RWPE1 (cell line): Measurements from ENCODE around the gene SMAP2.

Source experiments
- CTCF ChIA-PET: fragments of 350-600 bp; sonication (Branson Sonifier 250); formaldehyde crosslinking; extraction: SDS; loops from one replicate; lab custom pipeline; 2021; lab: Yijun Ruan, JAX
- POLR2A ChIA-PET: fragments of 400-600 bp; formaldehyde crosslinking; extraction: SDS; loops from one replicate; lab custom pipeline; 2020; ENCODE audit warnings: antibody characterized with exemption; ENCODE audit not compliant: low non-redundant PET; lab: Yijun Ruan, JAX
- DNase-seq: peaks from one replicate; pipeline ENCODE4 v3.0.0; 2012; ENCODE audit warnings: low spot score
- H3K27ac ChIP-seq: fragments of 450-650 bp; 2 replicates; pipeline ENCODE4 v1.5.1; 2017
- TF ChIP-seq, protein P1 (sequence below): fragments of 450-650 bp; conservative IDR thresholded peaks from 2 replicates; pipeline ENCODE4 v1.5.1; 2017; ENCODE audit warnings: low read depth, mild to moderate bottlenecking

Gene SMAP2

DNA sequence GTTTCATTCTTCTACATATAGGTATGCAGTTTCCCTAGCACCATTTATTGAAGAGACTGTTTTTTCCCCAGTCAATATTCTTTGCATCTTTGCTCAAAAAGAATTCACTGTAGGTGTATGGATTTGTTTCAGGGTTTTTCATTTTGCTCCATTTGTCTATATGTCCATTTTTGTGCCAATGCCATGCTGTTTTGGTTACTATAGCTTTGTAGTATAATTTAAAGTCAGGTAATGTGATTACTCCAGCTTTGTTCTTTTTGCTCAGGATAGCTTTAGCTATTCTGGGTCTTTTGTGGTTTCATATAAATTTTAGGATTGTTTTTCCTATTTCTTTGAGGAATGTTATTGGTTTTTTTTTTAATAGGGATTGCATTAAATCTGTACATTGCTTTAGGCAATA, 15.9 kb upstream of the SMAP2 start:
- no peak for DNase-seq
- ChIA-PET CTCF (interaction anchor here (0.6 to 0.7 kb wide), 2 partner anchors 40 to 456 kb away, joined by 3 to 8 read pairs; partner anchors contain the start of gene MYCL), POLR2A (no interaction called here)
- no peak overlapping the region for H3K27ac ChIP-seq
- TF ChIP-seq, protein P1, sequence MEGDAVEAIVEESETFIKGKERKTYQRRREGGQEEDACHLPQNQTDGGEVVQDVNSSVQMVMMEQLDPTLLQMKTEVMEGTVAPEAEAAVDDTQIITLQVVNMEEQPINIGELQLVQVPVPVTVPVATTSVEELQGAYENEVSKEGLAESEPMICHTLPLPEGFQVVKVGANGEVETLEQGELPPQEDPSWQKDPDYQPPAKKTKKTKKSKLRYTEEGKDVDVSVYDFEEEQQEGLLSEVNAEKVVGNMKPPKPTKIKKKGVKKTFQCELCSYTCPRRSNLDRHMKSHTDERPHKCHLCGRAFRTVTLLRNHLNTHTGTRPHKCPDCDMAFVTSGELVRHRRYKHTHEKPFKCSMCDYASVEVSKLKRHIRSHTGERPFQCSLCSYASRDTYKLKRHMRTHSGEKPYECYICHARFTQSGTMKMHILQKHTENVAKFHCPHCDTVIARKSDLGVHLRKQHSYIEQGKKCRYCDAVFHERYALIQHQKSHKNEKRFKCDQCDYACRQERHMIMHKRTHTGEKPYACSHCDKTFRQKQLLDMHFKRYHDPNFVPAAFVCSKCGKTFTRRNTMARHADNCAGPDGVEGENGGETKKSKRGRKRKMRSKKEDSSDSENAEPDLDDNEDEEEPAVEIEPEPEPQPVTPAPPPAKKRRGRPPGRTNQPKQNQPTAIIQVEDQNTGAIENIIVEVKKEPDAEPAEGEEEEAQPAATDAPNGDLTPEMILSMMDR = no peak

DNA sequence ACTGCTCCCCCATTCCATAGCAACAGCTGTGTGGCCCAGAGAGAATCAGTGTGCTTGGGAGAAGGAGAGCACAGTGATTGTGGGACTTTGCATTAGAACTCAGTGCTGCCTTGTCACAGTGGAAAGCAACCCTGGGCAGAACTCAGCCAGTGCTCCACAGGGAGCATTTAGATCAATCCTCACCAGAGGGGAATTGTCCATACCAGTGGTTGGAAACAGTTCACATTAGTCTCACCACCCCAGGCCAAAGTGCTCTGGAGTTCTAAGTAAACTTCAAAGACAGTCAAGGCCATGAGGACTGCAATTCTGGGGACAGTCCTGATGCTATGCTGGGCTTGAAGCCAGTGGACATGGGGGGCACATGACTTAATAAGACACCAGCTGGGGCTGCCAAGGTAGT, 12.9 kb upstream of the SMAP2 start:
- ChIA-PET CTCF (no interaction called here), POLR2A (no interaction called here)
- TF ChIP-seq, protein P1 = no peak
- no peak for DNase-seq
- H3K27ac ChIP-seq = no peak overlapping the region

DNA sequence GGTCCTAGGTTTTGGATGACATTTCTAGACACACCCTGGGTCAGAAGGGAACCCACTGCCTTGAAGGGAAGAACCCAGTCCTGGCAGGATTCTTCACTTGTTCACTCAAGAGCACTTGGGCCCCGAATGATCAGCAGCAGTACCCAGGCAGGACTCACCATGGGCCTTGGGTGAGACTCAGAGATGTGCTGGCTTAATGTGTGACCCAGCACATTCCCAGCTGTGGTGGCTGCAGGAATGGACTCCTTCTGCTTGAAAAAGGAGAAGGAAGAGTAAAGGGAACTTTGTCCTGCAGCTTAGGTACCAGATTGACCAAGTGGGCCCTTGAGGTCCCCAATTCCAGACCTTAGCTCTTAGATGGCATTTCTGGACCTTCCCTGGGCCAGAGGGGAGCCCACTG, 12.3 kb upstream of the SMAP2 start:
- H3K27ac ChIP-seq = no peak overlapping the region
- CTCF ChIA-PET = no interaction called here
- POLR2A ChIA-PET = no interaction called here
- DNase-seq = no peak
- TF ChIP-seq, protein P1 = no peak

DNA sequence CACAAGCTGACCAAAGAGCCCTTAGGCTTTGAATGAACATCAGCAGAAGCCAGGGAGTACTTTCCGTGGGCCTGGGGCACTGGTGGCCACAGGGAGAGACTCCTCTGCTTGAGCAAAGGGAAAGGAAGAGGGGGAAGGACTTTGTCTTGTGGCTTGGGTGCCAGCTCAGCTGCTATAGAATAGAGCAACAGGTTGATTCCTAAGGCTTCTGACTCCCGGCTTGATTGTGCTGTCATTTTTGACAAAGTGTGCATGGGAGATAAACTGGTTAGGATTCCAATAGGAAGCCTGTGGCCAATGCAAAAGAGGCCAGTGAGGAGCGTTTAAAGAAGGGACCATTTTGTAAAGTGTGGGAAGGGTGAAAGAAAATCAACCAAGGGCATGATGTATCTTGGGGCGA, 11.9 kb upstream of the SMAP2 start:
- H3K27ac ChIP-seq = no peak overlapping the region
- CTCF ChIA-PET = no interaction called here
- POLR2A ChIA-PET = no interaction called here
- TF ChIP-seq, protein P1 = no peak
- no peak for DNase-seq

DNA sequence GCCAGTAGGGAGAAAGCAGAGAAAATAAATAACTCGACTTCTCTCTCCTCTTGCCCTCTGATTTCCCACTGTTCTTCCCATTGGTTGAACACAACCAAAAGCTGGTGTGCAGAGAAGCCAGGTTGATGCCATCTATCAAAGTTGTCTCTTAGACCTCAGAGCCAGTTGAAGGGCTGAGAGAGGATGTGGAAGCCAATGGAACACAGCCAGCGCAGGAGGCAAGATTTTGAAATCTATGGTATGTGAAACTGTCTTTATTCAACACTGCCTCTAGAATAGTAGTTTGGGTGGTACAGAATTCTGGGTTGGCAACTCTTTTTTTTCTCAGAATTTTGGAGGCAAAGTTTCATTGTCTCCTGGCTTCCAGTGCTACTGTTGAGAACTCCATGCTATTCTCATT, 11.3 kb upstream of the SMAP2 start:
- TF ChIP-seq, protein P1 = no peak
- ChIA-PET POLR2A (no interaction called here), CTCF (no interaction called here)
- H3K27ac ChIP-seq = no peak overlapping the region
- no peak for DNase-seq

DNA sequence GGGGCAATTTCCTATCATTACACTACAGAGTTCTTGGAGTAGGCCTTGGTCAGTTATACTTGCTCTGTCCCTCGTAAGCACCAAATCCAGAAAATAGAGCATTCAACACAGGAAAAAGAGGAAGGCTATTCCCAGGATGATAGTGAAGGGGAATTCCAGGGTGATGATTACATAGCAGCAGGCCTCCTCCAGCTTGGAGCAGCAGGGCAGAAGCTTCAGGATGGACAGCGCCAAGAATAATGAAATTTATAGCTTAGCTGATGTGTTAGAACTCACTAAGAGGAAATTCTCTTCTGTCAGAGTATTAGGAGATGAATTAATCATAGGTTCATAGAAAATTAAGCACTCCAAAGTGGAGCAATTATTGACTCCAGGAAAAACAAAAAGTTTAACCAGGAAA, 10.8 kb upstream of the SMAP2 start:
- DNase-seq = no peak
- TF ChIP-seq, protein P1 = no peak
- H3K27ac ChIP-seq = no peak overlapping the region
- CTCF ChIA-PET = no interaction called here
- POLR2A ChIA-PET = no interaction called here

DNA sequence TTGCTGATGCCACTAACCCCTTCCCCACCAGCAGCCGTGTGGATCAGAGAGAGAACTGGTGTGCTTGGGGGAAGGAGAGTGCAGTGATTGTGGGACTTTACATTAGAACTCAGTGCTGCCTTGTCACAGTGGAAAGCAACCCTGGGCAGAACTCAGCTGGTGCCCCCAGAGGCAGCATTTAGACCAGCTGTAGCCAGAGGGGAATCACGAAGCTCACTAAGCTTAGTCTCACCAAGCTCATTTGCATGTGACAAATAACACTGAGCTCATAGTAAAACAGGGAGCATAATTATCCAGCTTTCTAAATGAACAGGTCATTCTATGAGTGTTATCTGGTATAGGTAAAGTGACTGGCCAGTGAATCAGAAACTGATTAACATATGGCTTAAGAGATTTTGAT, 9.8 kb upstream of the SMAP2 start:
- H3K27ac ChIP-seq = no peak overlapping the region
- TF ChIP-seq, protein P1 = no peak
- no peak for DNase-seq
- ChIA-PET POLR2A (no interaction called here), CTCF (no interaction called here)
